ENCODE measurements around the gene TSKS. TPM values are rescaled to one million over a fixed set of nuclear protein-coding genes. Genes with fewer than 3 reads are reported as not detected.

Gene TSKS
- total RNA-seq, 1 donor from 2014 or later = not detected

GRCh38 chr19:49739933-49740332, 23.2 kb downstream of the TSKS start:
- no peaks in the 10 kb centered on the region for H3K36me3 ChIP-seq
- Mint-ChIP-seq H3K27ac (no peak overlapping the region), H3K4me1 (no peaks in the 10 kb centered on the region), H3K36me3 (no peaks in the 10 kb centered on the region), H3K4me3 (no peak overlapping the region), H3K27me3 (ENCODE audit: insufficient read depth, low read depth) (peaks cover 3% of the 10 kb centered on the region), H3K9me3 (peaks cover 3% of the 10 kb centered on the region)
- H3K4me1 ChIP-seq = no peaks in the 10 kb centered on the region
- H3K4me2 ChIP-seq = no peak overlapping the region
- DNase-seq (ENCODE audit: low spot score) = no peak
- H3K79me2 ChIP-seq (ENCODE audit: low read depth) = no peaks in the 10 kb centered on the region
- no peak overlapping the region for H2AFZ ChIP-seq (replicated peaks)
- no peaks in the 10 kb centered on the region for H3K27me3 ChIP-seq
- H3K4me3 ChIP-seq = no peak overlapping the region
- H3K27ac ChIP-seq = no peak overlapping the region
- no peaks in the 10 kb centered on the region for H3K9me3 ChIP-seq (ENCODE audit: low read depth)
- H3K9ac ChIP-seq = no peak overlapping the region
- TF ChIP-seq EZH2phosphoT487 (IDR thresholded peaks at IDR 0.05) (no peak), CTCF (IDR thresholded peaks at IDR 0.05) (no peak), EZH2 (IDR thresholded peaks at IDR 0.05) (no peak)
- H3F3A ChIP-seq (ENCODE audit: low read depth) = no peaks in the 10 kb centered on the region
- no peaks in the 10 kb centered on the region for H4K20me1 ChIP-seq (ENCODE audit: low read depth)

- Histone ChIP-seq H3F3A (ENCODE audit: low read depth) (no peaks in the 10 kb centered on the region), H4K20me1 (ENCODE audit: low read depth) (no peaks in the 10 kb centered on the region), H3K4me1 (no peaks in the 10 kb centered on the region), H3K9me3 (ENCODE audit: low read depth) (no peaks in the 10 kb centered on the region), H3K27ac (no peak overlapping the region), H2AFZ (replicated peaks) (no peak overlapping the region), H3K79me2 (ENCODE audit: low read depth) (no peaks in the 10 kb centered on the region), H3K9ac (no peak overlapping the region), H3K27me3 (no peaks in the 10 kb centered on the region), H3K4me2 (no peak overlapping the region), H3K36me3 (no peaks in the 10 kb centered on the region), H3K4me3 (no peak overlapping the region)
- H3K9me3 Mint-ChIP-seq = no peaks in the 10 kb centered on the region
- no peak for DNase-seq (ENCODE audit: low spot score)
- TF ChIP-seq CTCF (IDR thresholded peaks at IDR 0.05) (no peak), EZH2 (IDR thresholded peaks at IDR 0.05) (no peak), EZH2phosphoT487 (IDR thresholded peaks at IDR 0.05) (no peak)
- no peak overlapping the region for H3K27ac Mint-ChIP-seq
- H3K4me3 Mint-ChIP-seq = no peak overlapping the region
- peaks cover 2% of the 10 kb centered on the region for H3K27me3 Mint-ChIP-seq (ENCODE audit: insufficient read depth, low read depth)
- H3K4me1 Mint-ChIP-seq = no peaks in the 10 kb centered on the region
- H3K36me3 Mint-ChIP-seq = no peaks in the 10 kb centered on the region
Measured at GRCh38 chr19:49739098-49739497, 24.0 kb downstream of the TSKS start.

- Histone ChIP-seq H3K9ac (no peak overlapping the region), H4K20me1 (ENCODE audit: low read depth) (no peaks in the 10 kb centered on the region), H2AFZ (replicated peaks) (no peak overlapping the region), H3K9me3 (ENCODE audit: low read depth) (no peaks in the 10 kb centered on the region), H3K4me3 (no peak overlapping the region), H3K27ac (no peak overlapping the region), H3K4me1 (no peaks in the 10 kb centered on the region), H3K4me2 (no peak overlapping the region), H3K36me3 (no peaks in the 10 kb centered on the region), H3K79me2 (ENCODE audit: low read depth) (no peaks in the 10 kb centered on the region), H3K27me3 (no peaks in the 10 kb centered on the region), H3F3A (ENCODE audit: low read depth) (no peaks in the 10 kb centered on the region)
- H3K27me3 Mint-ChIP-seq (ENCODE audit: insufficient read depth, low read depth) = peaks cover 2% of the 10 kb centered on the region
- H3K4me3 Mint-ChIP-seq = no peak overlapping the region
- H3K36me3 Mint-ChIP-seq = no peaks in the 10 kb centered on the region
- DNase-seq (ENCODE audit: low spot score) = no peak
- H3K9me3 Mint-ChIP-seq = no peaks in the 10 kb centered on the region
- H3K4me1 Mint-ChIP-seq = no peaks in the 10 kb centered on the region
- TF ChIP-seq EZH2 (IDR thresholded peaks at IDR 0.05) (no peak), EZH2phosphoT487 (IDR thresholded peaks at IDR 0.05) (no peak), CTCF (IDR thresholded peaks at IDR 0.05) (no peak)
- no peak overlapping the region for H3K27ac Mint-ChIP-seq
Measured at GRCh38 chr19:49738268-49738667, 24.8 kb downstream of the TSKS start.
